CD4-positive, alpha-beta T cell treated with Interleukin-10 for 1 hour (primary cell): ENCODE data around the gene UBQLN2.
A peak's percentile ranks its signal among the peaks of the same experiment; 100 is the strongest.
"Not testable (repeated sequence)": the region's sequence is repeated elsewhere in the genome, so short reads cannot be mapped to it uniquely, and the experiment has no call there.

Experiments
- DNase-seq: peaks from one replicate; pipeline ENCODE4 v3.0.0-alpha.2; 2020

The UBQLN2 gene

DNA sequence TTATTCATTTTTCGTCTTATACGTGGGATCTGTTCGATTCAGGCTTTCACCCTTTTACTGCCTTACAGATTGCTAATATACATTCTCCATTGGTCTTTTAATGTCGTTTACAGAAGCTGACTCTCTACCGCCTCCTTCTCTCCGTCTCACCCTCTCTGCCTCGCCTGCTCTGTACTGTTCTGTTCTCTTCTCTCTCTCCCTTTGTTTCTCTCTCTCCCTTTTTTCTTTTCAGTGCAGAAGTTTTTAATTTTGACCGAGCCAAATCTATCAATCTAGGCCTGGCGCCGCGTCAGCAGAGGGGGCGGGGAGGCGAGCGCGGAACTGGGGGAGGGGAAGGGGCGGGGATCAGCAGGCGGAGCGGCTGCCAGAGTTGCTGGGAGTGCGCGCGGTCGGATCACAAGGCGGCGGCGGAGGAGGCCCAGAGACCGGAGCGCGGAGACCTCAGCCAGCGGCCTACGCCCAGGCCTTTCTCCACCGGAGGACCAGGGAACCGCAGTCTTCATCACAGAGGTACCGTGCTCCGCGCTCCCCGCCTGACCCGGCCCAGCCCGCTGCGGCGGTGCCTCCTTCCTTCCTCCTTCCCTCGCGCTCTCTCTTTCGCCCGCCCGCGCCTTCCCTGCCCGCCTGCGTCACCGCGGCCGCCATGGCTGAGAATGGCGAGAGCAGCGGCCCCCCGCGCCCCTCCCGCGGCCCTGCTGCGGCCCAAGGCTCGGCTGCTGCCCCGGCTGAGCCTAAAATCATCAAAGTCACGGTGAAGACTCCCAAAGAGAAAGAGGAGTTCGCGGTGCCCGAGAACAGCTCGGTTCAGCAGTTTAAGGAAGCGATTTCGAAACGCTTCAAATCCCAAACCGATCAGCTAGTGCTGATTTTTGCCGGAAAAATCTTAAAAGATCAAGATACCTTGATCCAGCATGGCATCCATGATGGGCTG lies at the start of gene UBQLN2:
TSS of gene UBQLN2 (plus strand) at position 397 of the 931 bp plus-strand sequence. CDS start at position 644, 247 bp downstream.
- peak; percentile 84 for DNase-seq

DNA sequence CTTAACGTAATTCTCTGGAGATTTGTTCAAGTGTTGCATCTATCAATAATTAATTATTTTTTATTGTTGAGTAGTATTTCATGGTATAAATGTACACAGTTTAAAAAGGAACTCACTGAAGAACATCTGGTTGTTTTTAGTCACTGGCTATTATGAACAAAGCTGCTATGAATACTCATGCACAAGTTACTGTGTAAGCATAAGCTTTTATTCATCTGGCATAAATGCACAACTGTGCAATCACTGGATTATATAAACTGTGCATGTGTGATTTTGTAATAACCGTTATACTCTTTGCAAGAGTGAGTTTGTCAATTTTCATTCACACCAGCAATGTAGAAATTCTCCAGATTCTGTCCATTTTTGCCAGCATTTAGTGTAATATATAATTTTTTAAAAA lies 43.8 kb upstream of the UBQLN2 start:
- no peak for DNase-seq

- DNase-seq, result not testable (repeated sequence)
Measured at GRCh38 chrX:56529482-56530007, 33.9 kb upstream of the UBQLN2 start.

GRCh38 chrX:56530011-56530410 lies 33.4 kb upstream of the UBQLN2 start:
- DNase-seq, result no peak

DNA sequence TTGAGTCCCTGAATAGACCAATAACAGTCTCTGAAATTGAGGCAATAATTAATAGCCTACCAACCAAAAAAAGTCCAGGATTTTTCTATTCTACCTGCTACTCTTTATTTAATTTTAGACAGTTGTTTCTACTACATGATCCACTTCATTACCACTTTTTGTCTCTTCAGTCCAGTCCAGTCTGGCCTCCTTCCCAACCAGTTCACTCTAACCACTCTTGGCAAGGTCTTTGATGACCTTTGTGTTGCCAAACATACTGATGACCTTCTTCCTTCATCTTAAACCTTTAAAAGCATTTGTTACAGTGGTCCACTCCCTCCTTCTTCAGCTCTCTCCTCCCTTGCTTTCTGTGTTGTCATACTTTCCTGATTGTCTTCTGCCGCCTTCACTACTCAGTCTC lies 12.8 kb upstream of the UBQLN2 start:
- DNase-seq, result no peak

GRCh38 chrX:56554870-56555269 lies 8.6 kb upstream of the UBQLN2 start:
- DNase-seq, result no peak

GRCh38 chrX:56557376-56557929 lies 6.0 kb upstream of the UBQLN2 start:
- no peak for DNase-seq

DNA sequence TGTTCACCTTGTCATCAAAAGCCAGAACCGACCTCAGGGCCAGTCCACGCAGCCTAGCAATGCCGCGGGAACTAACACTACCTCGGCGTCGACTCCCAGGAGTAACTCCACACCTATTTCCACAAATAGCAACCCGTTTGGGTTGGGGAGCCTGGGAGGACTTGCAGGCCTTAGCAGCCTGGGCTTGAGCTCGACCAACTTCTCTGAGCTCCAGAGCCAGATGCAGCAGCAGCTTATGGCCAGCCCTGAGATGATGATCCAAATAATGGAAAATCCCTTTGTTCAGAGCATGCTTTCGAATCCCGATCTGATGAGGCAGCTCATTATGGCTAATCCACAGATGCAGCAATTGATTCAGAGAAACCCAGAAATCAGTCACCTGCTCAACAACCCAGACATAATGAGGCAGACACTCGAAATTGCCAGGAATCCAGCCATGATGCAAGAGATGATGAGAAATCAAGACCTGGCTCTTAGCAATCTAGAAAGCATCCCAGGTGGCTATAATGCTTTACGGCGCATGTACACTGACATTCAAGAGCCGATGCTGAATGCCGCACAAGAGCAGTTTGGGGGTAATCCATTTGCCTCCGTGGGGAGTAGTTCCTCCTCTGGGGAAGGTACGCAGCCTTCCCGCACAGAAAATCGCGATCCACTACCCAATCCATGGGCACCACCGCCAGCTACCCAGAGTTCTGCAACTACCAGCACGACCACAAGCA lies 898 bp downstream of the UBQLN2 start:
- peak; percentile 35 for DNase-seq

DNA sequence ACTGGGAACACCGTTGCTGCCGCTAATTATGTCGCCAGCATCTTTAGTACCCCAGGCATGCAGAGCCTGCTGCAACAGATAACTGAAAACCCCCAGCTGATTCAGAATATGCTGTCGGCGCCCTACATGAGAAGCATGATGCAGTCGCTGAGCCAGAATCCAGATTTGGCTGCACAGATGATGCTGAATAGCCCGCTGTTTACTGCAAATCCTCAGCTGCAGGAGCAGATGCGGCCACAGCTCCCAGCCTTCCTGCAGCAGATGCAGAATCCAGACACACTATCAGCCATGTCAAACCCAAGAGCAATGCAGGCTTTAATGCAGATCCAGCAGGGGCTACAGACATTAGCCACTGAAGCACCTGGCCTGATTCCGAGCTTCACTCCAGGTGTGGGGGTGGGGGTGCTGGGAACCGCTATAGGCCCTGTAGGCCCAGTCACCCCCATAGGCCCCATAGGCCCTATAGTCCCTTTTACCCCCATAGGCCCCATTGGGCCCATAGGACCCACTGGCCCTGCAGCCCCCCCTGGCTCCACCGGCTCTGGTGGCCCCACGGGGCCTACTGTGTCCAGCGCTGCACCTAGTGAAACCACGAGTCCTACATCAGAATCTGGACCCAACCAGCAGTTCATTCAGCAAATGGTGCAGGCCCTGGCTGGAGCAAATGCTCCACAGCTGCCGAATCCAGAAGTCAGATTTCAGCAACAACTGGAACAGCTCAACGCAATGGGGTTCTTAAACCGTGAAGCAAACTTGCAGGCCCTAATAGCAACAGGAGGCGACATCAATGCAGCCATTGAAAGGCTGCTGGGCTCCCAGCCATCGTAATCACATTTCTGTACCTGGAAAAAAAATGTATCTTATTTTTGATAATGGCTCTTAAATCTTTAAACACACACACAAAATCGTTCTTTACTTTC lies 1.8 kb downstream of the UBQLN2 start:
- DNase-seq, result no peak

DNA sequence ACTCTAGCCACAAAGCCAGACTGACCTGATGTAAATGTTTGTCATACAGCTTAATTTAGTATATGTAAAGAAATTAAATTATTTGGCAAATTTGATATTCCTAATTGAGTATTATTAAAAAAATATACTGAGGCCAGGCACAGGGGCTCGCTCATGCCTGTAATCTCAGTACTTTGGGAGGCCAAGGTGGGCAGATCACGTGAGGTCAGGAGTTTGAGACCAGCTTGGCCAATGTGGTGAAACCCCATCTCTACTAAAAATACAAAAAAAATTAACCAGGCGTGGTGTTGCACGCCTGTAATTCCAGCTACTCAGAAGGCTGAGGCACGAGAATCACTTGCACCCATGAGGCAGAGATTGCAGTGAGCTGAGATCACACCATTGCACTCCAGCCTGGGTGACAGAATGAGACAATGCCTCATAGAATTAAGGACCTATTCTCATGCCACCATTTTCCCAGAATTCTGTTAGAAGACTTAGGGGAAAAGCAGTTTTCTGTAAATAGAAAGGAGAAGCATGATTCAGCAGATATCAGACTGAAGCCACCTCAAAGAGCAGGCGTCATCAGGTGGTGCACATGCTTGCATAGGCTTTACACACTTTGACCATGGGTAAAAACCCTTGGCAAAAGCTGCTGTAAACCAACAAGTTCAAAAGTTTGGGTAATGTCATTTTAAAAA lies 6.1 kb downstream of the UBQLN2 start:
- no peak for DNase-seq

- DNase-seq, result peak; percentile 8
Measured at GRCh38 chrX:56572975-56573374, 9.5 kb downstream of the UBQLN2 start.

DNA sequence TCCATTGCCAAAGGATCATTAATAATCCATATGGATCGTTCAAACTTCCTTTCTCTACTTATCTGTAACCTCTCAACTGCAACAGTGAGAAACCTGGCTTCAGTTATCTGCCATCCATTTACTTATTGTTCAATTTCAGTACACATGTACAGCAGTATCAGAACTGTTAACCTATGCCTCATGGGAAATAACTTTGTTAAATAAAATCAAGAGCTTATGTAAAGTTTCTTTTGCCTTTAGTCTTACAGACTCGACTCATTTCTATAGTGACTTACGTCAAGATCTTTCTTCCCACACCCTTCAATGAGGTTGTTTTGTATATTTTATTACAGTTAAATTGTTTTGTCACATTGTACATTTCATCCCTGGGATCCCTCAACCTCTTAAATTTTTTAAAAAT lies 11.4 kb downstream of the UBQLN2 start:
- no peak for DNase-seq

DNA sequence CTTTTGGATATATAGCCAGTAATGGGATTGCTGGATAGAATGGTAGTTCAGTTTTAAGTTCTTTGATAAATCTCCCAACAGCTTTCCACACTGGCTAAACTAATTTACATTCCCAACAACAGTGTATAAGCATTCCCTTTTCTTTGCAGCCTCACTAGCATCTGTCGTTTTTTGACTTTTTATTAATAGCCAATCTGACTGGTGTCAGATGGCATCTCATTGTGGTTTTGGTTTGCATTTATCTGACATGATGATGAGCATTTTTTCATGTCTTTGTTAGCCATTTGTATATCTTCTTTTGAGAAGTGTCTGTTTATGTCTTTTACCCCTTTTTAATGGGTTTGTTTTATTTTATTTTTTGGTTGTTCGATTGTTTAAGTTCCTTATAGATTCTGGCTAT lies 13.3 kb downstream of the UBQLN2 start:
- DNase-seq, result no peak

DNA sequence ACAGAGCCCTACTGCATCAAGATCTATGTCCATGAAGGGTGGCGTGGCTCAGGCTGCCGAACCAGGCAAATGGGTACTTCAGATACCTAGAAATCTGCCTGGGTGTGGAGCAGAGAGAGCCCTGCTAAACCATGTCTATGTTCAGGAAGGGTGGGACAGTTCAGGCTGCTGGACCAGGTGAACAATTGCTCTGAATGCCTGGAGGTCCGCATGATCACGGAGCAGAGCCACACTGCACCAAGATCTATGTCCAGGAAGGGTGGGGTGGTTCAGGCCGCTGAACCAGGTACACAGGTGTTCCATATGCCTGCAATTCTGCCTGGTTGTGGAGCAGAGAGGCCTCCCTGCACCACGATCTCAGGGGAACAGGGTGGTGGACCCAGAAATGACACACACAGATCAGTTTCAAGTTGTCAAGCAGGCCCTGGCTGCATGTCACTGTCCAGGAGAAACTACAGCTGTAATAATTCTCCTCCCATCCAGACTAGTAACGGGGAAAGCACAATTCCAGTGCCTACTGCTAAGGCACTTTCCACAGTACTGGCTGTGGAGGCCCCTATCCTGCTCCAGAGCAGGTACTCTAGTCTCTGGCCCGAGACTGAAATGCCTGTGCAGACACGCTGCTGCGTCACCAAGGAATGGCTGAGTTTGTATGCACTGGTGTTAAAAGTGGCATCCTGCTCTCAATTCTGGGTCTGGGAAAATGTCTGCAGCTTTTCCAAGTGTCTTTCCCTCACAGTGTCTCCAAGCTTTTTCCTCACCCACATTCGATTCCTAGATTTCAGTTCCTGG lies 25.2 kb downstream of the UBQLN2 start:
- no peak for DNase-seq

GRCh38 chrX:56591830-56592229 lies 28.4 kb downstream of the UBQLN2 start:
- not testable (repeated sequence) for DNase-seq

DNA sequence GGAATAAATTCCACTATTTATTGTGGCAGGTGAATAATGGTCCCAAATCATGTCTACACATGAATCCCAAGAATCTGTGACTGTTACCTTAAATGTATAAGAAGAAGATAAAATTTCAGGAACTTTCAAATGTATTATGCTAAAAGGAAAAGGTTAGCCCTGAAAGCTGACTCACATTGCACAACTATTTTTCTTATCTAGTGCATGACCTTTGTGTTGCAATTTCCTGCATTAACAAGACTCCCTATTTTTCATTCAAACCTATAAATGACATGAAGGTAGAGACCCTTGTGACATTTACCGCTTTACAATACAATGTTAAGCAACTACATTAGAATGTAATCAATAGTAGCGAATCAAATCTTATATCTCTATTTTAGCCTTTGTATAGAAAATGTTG lies 36.7 kb downstream of the UBQLN2 start:
- no peak for DNase-seq

DNA sequence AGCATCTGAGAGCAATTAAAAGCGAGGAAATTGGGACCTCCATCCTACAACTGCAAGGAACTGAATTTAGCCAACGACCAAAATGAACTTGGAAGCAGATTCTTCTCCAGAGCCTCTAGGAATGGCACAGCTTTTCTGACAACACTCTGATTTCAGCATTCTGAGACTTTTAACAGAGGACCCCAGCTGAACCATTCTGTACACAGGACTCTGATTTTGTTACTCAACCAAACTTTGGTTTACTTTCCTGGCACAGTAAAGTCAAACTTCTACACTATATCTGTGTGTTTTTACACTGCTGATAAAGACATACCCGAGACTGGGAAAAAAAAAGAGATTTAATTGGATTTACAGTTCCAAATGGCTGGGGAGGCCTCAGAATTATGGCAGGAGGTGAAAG lies 37.6 kb downstream of the UBQLN2 start:
- no peak for DNase-seq

GRCh38 chrX:56615282-56615681 lies 51.9 kb downstream of the UBQLN2 start:
- no peak for DNase-seq
